Left hindlimb (tissue), 1 donor: ENCODE data around the gene PPP1R12B.
"Not testable (repeated sequence)": the region's sequence is repeated elsewhere in the genome, so short reads cannot be mapped to it uniquely, and the experiment has no call there.

ENCODE experiments used
- DNase-seq: peaks from one replicate; pipeline ENCODE4 v3.0.0-alpha.2; 2018

The PPP1R12B gene

DNA sequence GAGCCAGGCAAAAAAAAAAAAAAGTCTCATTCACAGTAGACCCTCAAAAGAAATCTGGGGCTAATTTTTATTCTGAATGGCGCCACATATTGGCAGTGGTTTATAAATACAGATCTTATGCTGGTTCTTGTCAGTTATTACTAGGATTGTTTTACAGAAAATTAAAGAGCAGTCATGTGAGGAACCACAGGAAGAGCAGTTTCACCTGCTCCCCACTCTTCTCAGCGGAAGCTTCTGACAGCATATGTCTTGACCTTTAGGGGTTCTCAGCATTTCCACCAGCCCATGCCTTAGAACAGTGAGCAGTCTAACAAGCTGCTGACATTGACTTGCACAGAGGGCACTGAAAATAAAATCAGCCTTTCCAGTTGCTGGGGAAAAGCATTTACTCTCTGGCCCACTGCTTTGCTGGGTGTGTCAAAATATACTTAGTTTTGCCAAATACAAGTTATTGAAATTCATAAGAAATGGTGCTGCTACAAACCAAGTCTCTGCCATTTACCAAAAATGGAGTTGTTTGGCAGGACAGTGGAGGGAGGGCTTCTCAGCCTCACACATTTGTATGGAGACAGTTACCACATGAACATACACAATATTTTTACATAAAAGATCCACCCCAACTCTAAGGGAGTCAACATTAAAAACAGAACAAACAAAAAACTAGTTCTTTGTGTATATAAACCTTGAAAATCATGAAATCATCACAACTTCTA is 217.5 kb downstream of the PPP1R12B start:
- no peak for DNase-seq

DNA sequence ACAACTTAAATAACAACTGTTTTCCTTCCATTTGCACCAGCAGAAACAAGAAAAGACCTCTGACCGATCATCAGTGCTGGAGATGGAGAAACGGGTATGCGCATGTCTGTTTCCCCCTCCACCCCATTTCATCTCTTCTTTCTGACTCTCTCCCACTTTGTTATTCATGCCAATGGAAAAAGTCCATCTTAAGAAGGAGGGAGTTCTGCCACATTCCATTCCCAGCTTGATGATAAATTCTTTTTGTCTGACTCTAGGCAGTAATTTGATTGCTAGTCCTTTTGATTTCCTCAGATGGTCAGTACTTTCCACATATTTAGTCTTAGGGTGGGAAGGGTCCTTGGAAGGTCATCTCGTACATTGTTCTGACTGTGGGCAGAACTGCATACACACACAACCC is 219.2 kb downstream of the PPP1R12B start:
- DNase-seq, result no peak

DNA sequence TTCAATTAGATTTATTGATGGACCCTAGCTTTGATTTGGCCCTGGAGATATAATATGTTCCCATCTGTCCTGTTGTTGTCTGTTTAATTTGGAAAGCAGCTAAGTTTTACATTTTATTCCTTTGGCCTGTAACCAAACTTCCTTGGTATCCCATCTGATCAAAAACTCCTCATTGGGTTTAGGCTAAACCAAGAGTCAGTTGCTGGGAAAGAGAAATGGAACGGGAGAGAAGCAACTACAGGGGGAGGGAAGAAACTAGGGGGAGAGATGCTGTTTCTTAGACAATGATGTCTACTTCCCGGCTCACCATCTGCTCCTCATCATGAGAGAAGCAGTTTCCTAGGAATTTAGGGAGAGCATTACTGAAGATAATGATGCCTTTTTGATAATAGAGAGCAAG is 219.9 kb downstream of the PPP1R12B start:
- DNase-seq, result no peak

DNA sequence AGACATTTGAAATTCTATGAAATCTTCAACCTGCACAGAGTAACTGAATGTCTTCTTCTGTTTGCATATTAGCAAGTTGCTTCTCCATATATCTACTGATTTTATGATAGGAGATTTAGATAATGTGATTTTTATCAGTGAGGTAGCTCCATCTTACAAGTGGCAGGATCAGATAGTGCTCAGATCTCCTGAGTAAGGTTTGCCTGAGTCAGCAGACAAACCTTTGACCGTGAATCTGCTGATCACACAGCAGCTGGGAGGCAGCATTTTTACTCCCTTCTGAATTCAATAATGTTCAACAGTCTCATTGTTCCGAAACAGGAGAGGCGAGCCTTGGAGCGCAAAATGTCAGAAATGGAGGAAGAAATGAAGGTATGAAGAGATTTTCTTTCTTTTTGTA is 220.3 kb downstream of the PPP1R12B start:
- no peak for DNase-seq

DNA sequence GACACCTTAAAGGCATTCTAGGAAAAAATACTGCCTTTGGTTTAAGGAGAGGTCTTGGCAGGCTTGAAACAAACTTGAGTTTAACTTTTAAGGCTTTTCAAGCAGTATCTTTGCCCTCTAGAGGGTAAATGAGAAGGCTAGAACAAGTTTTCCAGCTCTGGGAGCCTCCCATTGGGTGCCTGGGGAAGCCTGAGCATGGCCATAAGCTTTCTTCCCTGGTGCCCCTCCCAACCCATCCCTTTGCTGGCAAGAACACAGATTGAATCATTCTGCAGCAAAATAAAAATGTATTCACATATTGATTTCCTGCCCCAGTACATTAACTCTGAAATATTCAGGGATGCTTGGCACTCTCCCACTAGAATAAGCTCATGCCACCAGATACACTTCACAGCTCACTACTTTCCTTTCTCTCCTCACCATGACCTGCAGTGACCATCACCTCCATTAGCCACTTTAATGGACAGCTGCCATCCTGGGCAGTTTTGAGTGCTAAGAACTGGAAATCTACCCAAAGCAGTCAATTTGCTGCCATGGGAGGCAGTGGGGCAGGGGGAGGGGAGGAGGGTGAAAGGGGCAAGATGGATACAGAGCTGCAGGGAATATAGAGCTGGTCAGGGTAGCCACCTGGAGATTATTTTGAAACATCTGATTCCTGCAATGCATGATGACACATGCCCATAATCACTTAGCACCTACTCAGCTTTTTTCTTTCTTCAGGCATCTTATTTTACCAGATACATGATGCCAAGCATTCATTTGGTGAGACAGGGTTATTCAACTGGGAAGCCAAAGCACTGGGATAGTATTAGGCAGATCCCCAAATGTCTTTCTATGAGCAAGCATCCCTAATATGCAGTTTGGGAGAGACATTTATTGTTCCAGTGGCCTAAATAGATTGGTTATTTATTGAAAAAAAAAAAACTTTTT is 221.2 kb downstream of the PPP1R12B start:
- no peak for DNase-seq

DNA sequence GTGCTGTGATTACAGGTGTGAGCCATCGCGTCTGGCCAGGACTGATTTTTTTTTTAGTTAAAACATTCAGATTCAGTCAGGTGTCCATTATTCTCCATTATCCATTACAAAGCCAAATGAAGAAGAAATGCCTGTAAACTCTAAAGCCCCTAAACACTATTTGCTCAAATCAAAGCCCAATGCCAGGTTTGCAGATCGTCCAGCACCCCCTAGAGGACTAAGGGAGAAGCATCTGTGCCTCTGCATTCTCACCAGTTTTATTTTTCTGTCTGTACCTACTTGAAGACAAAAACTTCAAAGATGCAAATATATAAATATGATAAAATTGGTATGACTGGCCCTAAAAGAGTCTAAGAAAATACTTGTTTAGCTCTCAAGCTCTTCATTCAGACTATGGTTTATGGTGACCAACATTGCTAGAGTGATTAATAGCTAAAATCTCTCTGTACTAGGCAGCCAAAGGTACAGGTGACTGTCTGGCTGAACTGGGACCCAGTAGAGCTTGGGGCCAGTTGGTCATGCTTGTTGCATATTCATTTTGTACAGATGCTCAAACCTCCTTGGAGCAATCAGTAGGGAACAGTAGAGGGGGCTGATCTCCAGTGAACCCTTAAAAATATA is 223.3 kb downstream of the PPP1R12B start:
- no peak for DNase-seq

DNA sequence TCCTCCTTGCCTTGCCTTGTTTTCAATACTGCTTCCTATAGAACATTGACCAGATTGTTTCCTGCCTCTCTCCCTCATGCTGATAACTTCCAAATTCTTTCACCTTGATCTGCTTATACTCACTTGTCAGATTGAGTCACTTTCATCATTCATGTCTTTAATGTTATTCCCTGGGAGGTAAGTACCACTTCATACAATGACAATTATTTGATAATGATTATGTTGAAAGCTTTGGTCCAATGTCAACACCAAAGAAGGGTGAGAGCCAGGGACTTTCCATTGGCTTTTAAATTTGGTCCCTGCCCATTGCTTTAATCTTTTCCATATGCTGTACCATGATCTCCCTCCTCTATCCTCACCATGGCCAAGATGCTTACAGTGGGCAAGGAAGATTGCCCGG is 224.4 kb downstream of the PPP1R12B start:
- DNase-seq, result no peak

DNA sequence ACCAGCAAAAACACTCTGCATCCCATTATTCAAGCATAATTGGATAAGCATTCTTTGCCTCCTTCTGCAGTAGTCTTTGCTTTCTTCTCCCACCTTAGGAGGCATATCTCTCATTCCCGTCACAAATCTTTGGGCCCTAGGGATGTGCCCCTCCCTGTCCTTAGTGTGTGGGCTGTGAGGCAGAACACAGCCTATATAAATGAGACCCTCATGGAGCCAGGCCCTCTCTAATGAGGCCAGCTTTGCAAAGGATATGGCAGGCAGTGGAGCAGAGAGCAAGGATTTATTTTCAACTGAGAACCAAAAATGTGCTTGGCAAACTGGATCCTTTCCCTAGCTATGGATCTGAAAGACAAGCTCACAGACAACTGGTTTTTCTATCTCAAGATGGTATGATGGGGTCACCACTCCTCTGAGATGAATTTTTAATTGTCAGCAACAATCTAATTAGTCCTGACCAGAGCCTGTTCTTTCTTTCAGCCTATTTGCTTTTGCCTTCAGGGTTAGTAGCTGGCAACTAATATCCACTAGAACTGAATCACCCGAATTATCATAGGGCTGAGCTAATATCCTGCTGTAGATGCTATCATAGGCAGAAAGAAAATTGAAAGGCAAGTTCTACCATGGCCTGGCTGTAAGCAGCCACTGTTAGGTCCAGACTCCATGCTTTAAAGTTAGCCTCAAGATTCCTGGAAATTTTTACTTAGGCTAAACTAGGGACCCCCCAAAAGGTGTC is 227.6 kb downstream of the PPP1R12B start:
- DNase-seq, result no peak

DNA sequence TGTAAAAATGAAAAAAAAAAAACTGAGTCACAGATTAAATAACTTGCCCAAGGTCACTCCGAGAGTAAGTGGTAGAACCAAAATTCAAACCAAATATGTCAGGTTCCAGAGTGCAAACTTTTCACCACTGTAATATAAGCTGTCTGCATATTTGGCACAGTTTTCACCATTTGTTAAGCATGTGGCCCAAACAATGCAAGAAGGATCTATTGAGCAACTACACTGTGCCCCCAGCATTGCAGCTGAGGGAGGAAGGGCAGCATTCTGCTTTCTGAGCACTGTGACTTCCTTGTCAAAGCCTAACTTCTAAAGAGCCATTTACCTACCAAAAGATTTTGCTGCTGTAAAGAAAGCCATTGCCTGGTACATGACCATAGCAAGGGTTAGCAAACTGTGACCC is 228.3 kb downstream of the PPP1R12B start:
- DNase-seq, result no peak

DNA sequence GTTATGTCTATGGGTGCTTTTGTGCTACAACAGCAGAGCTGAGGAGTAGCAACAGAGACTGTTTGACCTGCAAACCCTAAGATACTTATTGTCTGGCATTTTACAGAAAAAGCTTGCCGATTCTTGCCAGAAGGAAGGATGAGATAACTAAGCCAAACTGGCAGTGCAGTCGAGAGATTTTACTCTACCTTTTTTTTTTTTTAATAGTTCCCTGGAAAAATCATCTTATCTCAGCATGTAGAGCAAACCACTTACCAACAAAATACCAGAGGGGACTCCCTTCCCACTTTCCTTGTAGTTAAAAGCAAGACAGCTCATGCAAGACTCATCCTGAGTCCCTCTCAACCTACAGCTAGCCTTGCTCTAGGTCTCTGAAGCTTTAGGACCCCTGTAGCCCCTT is 228.9 kb downstream of the PPP1R12B start:
- no peak for DNase-seq

DNA sequence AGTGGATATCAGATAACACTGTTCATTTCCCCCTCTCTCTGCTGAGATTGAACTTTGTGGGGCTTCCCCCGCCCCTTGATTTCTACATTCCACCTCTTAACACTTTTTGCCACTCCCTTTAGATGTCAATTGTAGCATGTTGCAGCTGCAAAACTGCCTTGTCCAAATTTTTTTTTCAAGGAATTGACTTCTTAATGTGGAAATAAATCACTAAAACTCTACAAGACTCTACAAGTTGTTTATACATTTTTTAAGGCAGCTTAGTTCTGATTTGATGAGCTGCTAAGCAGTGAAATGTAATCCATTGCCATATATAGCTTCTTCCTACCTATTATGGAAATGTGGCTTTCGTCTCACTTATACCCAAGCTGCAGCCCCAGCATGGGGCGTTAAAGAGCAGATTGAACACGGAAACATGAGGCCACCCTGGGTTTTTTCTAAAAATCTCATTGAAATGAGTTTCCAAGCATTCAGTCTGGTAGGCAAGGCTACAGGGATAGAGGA is 229.6 kb downstream of the PPP1R12B start:
- no peak for DNase-seq

DNA sequence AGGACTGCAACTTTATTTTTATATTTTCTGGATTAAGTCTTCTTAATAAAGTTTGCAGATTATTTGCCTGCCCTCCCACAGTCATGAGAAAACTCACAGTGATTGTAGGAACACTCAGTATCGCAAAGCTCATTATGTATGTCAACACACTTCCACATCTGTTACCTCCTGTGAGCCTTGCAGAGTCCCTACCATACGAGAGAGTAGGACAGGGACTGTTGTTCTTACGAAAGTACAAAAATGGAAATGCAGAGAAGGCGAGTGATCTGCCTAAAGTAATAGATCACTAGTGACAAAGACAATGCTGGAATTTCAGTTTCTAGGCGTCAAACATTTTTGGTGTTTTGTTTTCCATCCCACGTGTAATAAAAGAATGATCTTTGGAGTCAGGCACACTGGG is 230.1 kb downstream of the PPP1R12B start:
- no peak for DNase-seq

DNA sequence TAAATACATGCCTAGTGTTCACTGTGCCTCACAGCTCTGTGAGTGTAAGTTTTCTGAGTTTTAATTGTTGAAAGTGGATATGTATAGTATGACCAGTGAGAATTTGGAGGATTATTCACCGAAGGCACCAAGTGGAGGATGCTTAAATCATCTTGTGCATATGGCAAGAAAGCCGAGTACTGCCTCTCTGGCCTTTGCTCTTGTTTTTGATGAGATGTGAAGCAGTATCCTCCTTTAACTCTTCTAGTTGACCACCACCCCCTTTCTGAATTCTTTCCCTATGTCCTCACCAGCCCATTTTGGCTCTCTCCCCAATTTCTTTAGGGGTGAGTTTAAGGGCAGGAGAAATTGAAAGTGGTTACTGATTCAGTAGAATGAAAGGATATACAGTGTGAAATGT is 231.3 kb downstream of the PPP1R12B start:
- no peak for DNase-seq

DNA sequence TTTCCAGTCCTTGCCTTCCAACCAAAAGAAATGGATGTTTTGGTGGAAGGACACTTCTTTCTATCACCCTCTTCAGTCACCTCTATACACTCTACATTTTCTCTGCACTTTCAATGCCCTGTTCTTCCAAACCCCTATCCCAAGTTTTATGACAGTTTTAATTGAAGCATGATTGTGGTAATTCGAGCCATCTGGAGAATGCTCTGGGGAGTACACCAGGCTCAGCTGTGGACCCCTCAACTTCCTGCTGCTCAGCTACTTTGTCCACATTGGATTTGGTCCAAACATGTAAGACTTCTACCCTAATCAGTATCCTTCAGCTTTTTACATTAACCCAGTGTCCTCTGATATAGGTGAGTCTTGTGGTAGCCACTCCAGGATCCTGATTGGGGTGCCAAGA is 232.1 kb downstream of the PPP1R12B start:
- DNase-seq, result no peak

DNA sequence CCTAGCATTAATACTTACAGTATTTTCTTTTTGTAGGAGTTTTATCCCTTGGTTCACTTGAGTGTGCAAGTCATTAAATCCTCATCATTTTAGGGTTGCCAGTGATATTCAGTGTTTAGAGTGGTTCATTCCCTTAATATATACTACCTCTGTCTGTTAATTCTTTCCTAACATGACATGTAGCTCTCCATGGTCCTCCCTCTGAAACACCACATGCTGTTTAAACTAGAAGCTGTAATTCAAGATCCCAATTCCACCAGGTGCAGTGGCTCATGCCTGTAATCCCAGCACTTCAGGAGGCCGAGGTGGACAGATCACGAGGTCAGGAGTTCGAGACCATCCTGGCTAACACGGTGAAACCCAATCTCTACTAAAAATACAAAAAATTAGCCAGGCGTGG is 233.9 kb downstream of the PPP1R12B start:
- not testable (repeated sequence) for DNase-seq

DNA sequence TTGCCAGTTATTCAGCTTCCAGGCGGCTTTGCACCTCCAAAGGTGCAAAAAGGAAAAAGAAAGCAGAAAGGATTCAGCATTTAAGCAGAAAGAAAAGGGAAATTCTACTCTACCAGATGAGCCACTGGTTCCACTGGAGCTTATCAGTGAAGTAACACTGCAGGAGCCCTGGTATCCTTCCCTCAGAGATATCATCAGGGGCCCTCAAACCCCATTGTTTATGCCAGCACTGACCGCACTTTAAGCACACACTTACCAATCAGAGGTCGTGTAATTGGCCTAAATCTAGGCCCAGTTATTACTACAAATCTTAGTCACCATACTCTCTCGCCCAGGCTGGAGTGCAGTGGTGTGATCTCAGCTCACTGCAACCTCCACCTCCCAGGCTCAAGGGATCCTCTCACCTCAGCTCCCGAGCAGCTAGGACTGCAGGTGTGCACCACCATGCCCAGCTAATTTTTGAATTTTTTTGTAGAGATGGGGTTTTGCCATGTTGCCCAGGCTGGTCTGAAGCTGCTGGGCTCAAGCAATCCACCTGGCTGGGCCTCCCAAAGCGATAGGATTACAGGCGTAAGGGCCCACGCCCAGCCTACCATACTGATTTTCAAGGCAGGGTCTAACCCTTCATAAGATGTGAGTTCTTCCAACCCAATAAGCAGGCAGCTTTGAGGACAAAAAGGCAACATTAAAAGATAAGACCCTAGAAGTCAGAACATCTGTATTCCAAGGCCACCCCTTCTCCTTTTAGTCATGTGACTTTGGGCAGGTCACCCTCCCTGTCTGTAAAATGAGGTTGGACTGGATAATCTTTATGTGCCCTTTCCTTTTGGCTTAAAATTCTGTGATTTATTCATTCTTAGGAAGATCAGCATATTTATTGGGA is 236.4 kb downstream of the PPP1R12B start:
- DNase-seq, result no peak

DNA sequence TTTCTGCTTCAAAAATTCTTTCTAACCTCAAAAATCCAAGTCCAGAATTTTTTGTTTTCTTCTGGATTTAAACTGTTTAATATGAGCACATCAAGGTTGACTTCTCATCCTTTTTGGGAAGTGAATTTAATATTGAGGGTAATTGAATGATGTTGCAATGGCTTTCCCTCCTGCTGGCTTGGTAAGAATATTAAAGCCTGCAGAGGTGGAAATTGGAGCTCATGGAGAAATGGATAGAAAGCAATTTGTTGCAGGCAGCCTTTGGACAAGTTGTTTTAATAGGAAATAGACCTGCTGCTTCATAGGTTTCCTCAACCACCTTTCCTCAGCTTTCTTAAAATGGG is 237.1 kb downstream of the PPP1R12B start:
- no peak for DNase-seq

DNA sequence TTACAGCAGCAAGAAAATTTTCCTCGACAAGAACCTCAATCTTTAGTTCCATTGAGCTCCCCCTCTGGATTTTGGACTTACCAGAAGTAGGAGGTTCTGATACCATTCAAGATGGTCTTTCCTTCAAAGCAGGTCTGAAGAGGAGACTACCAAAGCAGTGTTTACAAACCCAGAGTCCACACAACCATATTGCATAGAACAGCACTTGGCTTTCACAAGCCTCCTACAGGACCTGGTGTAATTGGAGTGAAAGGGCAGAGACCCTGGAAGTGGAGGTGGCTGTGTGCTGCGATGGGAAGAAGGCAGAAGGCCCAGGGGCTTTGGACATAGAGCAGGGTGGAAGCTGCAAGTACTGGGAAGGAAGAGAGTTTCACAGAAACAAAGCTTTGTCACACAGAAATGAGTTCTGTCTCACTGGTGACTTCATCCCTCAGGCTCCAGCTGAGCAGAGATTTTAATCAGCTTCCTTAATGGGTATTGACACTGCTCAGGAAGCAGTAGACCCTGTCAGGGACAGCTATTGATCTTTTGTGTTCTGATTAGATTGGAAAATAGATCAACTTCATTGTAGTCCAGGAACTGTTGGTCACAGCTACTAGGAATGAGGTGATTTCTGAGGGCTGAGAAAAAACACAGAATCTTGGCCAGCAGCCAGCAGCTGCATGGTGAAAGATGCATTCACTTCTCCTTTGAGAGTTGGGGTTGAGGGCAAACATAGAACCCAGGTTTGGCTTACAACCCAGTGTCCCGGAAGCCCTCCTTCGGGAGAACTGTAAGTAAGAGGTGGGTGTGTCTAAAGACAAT is 237.7 kb downstream of the PPP1R12B start:
- DNase-seq, result no peak

DNA sequence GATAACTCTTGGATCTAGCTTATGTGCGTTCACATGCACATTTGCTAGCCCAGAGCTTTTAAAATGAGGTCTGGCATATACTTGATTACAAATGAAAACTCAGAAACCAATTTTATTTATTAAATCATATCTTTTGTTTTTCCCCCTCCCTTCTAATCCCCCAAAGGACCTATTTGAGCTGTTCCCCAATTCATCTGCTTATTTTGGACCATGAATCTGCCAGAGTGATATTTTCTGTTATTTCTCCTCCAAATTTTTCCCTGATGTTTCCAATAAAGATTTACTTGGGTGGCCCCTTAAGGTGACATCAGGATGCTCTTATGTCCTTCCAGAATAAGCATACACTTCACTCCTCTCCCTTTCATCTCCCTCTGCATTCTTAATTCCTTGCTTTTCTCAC is 238.4 kb downstream of the PPP1R12B start:
- DNase-seq, result no peak

DNA sequence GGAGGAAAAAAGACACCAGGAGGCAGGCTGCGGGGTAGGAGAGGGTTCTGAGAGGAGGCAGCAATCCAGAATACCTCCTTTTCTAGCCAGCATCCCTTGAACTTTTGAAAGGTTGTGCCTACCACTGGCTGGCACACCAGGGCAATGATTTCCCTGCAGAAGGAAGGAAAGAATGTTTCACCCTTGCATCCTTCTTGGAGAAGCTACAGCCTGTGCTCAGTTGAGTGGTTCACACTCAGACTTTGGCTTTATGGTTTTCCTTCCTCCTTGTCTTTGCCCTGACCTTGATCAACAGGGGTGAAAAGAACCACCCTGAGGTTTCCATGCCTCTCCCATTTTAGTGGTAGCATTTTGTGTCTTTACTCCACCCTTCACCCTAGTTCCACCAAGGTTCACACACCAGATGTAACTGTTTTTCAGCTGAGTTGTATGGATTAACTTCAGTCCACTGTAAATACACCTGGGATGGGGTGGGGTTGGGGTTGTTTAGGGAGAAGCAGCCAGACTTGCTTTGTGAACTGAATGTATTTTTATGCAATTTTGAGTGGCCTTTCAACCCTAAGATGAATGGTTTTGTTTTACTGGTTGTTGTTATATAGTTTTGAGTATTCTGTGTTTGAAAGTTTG is 239.5 kb downstream of the PPP1R12B start:
- no peak for DNase-seq
